ENCODE measurements around the gene B3GALT6.

B3GALT6 gene

DNA sequence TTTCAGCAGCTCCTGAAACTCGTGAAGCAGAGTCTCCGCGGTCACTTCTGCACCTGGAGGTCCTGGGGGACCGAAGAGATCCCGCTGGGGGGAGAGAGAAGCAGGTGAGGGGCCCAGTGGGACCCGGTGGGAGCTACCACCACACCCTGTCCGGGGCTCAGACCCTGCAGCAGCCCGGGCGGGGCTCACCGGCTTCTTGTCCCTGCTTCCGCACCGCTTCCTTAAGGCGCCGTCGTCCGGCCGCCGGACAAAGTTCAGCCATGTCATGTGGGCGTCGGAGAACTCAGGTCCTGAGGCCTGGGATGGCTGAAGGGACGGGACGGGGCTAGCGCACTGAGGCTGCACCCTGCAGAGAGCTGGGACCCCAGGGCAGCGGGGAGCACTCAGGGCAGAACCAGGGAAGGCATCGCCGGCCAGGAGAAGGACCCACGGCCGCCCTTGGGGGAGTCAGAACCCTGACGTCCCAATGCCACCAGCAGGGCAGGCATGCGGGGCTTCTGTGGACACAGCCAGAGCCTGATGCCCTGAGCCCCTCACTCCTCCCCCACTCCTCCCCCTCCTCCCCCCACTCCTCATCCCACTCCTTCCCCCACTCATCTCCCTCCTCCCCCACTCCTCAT lies 12.3 kb downstream of the B3GALT6 start (continued):
- TF ChIP-seq, protein P1, sequence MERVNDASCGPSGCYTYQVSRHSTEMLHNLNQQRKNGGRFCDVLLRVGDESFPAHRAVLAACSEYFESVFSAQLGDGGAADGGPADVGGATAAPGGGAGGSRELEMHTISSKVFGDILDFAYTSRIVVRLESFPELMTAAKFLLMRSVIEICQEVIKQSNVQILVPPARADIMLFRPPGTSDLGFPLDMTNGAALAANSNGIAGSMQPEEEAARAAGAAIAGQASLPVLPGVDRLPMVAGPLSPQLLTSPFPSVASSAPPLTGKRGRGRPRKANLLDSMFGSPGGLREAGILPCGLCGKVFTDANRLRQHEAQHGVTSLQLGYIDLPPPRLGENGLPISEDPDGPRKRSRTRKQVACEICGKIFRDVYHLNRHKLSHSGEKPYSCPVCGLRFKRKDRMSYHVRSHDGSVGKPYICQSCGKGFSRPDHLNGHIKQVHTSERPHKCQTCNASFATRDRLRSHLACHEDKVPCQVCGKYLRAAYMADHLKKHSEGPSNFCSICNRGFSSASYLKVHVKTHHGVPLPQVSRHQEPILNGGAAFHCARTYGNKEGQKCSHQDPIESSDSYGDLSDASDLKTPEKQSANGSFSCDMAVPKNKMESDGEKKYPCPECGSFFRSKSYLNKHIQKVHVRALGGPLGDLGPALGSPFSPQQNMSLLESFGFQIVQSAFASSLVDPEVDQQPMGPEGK (tag by site-specific recombination; IDR thresholded peaks at IDR 0.05), result 0 out of 2 replicates have a peak, but pooled peaks have one; percentile 18
- peak; percentile 12; the same call in 1 of the 2 replicates for TF ChIP-seq BCL11A (tag by site-specific recombination; IDR thresholded peaks at IDR 0.05; ENCODE audit: low read depth)
- TF ChIP-seq, protein P2, sequence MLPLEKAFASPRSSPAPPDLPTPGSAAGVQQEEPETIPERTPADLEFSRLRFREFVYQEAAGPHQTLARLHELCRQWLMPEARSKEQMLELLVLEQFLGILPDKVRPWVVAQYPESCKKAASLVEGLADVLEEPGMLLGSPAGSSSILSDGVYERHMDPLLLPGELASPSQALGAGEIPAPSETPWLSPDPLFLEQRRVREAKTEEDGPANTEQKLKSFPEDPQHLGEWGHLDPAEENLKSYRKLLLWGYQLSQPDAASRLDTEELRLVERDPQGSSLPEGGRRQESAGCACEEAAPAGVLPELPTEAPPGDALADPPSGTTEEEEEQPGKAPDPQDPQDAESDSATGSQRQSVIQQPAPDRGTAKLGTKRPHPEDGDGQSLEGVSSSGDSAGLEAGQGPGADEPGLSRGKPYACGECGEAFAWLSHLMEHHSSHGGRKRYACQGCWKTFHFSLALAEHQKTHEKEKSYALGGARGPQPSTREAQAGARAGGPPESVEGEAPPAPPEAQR (tag by site-specific recombination; IDR thresholded peaks at IDR 0.05), result no peak
- TF ChIP-seq BCL11B (tag by site-specific recombination; IDR thresholded peaks at IDR 0.05; ENCODE audit: low read depth), result 0 out of 2 replicates have a peak, but pooled peaks have one; percentile 8
- TF ChIP-seq ZBTB21 (tag by site-specific recombination; IDR thresholded peaks at IDR 0.05), result no peak
- TF ChIP-seq ZNF24 (tag by site-specific recombination; IDR thresholded peaks at IDR 0.05), result no peak

DNA sequence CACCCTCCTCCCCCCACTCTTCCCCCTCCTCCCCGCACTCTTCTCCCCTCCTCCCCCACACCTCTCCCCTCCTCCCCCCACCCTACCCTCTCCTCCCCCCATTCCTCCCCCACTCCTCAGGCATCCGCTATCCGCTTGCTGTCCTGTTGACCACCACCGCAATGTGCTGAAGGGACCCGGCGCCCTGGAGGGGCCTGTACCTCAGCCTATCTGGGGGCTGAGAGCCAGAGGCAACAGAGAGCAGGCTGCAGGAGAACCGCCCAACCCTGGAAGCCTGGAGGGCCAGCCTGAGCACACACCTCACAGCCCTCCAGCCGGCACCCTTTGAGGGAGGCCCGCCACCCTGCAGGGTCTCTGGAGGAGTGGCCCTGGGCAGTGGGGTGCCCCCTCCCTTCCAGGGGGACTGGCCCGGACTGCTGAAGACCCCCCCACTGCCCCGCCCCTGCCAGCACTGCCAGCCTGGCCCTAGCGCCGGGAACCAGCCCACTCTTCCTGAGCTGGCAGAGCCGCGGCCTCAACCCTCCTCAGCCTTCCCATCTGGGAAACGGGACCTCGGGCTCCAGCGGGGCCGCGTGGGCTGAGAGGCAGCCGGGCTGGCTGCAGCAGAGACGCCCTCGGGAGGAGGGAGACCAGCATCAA lies 13.3 kb downstream of the B3GALT6 start:
- TF ChIP-seq ZNF548 (tag by site-specific recombination; IDR thresholded peaks at IDR 0.05) (no peak), GLIS1 (tag by site-specific recombination; IDR thresholded peaks at IDR 0.05) (0 out of 2 replicates have a peak, but pooled peaks have one; percentile 15), SCRT2 (tag by site-specific recombination; IDR thresholded peaks at IDR 0.05) (no peak), ZNF747 (tag by site-specific recombination; IDR thresholded peaks at IDR 0.05) (no peak), ZNF677 (tag by site-specific recombination; IDR thresholded peaks at IDR 0.05) (no peak), TRIM28 (IDR thresholded peaks at IDR 0.05; ENCODE audit: borderline replicate concordance, low read length) (no peak), GLIS2 (tag by site-specific recombination; IDR thresholded peaks at IDR 0.05) (peak; percentile 35; the same call in 1 of the 2 replicates), ZBTB8A (tag by site-specific recombination; IDR thresholded peaks at IDR 0.05) (peak; percentile 23; the same call in 1 of the 2 replicates), KLF1 (tag by site-specific recombination; IDR thresholded peaks at IDR 0.05) (no peak), KLF8 (tag by site-specific recombination; IDR thresholded peaks at IDR 0.05) (0 out of 2 replicates have a peak, but pooled peaks have one; percentile 19)
- TF ChIP-seq, protein P3, sequence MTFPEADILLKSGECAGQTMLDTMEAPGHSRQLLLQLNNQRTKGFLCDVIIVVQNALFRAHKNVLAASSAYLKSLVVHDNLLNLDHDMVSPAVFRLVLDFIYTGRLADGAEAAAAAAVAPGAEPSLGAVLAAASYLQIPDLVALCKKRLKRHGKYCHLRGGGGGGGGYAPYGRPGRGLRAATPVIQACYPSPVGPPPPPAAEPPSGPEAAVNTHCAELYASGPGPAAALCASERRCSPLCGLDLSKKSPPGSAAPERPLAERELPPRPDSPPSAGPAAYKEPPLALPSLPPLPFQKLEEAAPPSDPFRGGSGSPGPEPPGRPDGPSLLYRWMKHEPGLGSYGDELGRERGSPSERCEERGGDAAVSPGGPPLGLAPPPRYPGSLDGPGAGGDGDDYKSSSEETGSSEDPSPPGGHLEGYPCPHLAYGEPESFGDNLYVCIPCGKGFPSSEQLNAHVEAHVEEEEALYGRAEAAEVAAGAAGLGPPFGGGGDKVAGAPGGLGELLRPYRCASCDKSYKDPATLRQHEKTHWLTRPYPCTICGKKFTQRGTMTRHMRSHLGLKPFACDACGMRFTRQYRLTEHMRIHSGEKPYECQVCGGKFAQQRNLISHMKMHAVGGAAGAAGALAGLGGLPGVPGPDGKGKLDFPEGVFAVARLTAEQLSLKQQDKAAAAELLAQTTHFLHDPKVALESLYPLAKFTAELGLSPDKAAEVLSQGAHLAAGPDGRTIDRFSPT (tag by site-specific recombination; IDR thresholded peaks at IDR 0.05), result 0 out of 2 replicates have a peak, but pooled peaks have one; percentile 32
- Histone ChIP-seq H3K27ac (ENCODE audit: extremely low read depth, low read depth, low read length) (no peak overlapping the region), H3K4me1 (ENCODE audit: control insufficient read depth, insufficient read depth, low read length) (no peaks in the 10 kb centered on the region), H3K4me3 (ENCODE audit: low read depth, low read length) (no peak overlapping the region), H3K36me3 (ENCODE audit: control insufficient read depth in 2 of 2, insufficient read depth in 1 of 2, low read length in 2 of 2) (no peaks in the 10 kb centered on the region), H3K9me3 (ENCODE audit: control insufficient read depth, insufficient read depth, low read depth, low read length) (no peaks in the 10 kb centered on the region)
- ChIA-PET POLR2A (no interaction called here), CTCF (no interaction called here)
